Inflammatory macrophage treated with lipopolysaccharide for 4 hours (primary cell): Measurements from ENCODE around the gene C12orf60.
"Not testable (repeated sequence)": the region's sequence is repeated elsewhere in the genome, so short reads cannot be mapped to it uniquely, and the experiment has no call there.

Source experiments
- DNase-seq: peaks from one replicate; pipeline ENCODE4 v3.0.0-alpha.2; 2020

The C12orf60 gene, protein sequence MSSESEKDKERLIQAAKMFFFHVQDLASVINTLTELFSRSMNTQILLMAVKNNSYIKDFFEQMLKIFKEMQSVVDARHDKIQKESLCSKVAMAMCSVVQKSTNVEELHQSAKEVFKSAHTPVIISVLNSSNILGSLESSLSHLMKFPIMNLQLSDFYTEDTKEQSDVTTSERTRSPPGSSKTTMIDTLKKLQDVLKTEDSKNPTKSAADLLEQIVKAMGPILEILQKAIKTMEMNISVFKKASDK

DNA sequence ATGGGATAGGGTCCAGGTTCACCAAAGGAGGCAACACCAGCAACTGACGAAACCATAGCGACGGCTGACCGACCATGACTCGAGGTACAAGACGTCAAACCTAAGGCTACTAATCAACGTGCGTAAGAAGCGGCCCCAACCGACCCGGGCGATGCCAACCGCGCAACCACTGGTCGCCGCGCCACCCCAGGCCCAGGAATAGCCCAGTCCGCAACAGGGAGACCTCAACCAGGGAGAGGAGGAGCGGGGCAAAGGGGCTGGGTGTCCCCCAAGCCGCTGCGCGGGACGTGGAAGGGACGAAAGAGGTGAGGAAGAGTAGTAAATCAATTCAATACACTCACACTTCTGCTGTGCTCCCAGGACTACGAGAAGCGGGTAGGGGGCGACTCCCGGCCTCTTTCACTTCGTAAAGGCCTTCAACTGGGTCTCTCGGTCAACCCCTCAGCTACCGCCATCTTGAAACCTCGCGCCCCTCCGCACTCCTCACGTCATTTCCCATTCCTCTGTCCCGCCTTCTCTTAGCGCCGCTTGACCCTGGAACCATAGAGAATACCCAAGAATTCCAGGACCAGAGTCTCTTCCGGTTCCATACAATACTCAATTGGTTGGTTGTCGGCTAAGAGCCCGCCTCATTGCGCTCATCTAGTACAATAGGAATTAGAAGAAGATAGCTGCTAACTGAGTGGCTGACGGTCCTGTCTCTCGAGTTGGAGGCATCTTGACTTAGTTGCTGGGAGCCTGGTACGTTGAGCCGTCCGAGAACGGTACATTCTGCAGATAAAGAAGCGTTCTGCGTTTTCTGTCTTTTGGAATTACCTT lies at the start of gene C12orf60, which contains the start of gene WBP11:
C12orf60 (plus strand) TSS at position 660 of the 819 bp plus-strand sequence. CDS start 19,266 bp downstream, outside the sequence.
WBP11 (minus strand) TSS at position 468 of the 819 bp plus-strand sequence. CDS start 2,095 bp downstream, outside the sequence.
- peak; percentile 100 for DNase-seq

DNA sequence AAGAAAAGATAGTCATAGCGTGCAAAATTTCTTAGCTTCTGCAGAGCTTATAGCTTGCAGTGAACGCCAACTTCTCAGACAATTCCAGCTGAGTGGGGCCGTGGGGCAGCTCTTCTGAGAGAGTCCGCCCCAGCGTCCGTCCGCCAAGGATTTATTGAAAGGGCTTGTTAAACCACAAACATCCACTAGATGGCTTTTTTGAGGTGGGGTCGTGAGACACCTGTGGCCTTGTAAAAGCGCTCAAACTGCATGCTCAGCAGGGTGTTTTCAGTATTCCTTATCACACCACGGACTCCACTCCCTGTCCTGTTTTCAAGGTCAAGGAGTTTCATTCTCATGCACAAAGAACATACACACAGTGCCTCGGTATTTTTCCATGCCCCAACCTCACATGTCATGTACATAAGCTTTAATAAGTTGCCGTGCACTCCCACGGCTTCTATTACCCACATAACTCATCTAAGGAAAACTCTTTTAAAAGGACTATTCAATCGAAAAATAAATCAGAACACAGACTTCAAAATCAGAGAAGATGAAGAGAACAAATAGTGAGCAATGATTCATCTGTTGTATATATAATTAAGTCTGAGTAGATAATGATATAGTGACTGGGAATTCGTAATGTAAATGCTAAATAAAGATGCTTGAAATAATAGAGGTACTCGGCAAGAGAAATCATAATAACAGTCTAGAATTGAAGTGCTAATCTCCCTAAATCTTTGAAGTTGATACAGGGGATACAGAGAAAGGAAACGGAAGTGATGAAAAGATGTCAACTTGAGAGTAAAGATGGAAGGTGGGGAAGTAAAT lies 46.9 kb upstream of the C12orf60 start:
- no peak for DNase-seq

DNA sequence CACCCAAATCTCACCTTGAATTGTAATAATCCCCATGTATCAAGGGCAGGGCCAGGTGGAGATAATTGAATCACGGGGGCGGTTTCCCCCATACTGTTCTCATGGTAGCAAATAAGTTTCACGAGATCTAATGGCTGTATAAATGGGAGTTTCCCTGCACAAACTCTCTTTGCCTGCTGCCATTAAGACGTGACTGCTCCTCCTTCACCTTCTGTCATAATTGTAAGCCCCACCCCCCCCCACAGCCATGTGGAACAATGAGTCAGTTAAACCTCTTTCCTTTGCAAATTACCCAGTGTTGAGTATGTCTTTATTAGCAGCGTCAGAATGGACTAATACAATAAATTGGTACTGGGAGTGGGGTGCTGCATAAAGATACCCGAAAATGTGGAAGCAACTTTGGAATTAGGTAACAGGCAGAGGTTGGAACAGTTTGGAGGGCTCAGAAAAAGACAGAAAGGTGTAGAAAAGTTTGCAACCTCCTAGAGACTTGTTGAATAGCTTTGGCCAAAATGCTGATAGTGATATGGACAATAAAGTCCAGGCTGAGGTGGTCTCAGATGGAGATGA lies 43.7 kb upstream of the C12orf60 start:
- DNase-seq = not testable (repeated sequence)

DNA sequence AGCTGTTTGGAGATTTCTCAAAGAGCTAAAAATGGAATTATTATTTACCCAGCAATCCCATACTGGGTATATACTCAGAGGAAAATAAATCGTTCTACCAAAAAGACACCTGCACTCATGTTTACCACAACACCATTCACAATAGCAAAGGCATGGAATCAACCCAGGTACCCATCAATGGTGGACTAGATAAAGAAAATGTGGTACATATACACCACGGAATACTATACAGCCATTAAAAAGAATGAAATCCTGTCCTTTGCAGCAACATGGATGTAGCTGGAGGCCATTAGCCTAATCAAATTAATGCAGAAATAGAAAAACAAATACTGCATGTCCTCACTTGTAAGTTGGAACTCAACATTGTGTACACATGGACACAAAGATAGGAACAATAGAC lies 38.1 kb upstream of the C12orf60 start:
- no peak for DNase-seq

DNA sequence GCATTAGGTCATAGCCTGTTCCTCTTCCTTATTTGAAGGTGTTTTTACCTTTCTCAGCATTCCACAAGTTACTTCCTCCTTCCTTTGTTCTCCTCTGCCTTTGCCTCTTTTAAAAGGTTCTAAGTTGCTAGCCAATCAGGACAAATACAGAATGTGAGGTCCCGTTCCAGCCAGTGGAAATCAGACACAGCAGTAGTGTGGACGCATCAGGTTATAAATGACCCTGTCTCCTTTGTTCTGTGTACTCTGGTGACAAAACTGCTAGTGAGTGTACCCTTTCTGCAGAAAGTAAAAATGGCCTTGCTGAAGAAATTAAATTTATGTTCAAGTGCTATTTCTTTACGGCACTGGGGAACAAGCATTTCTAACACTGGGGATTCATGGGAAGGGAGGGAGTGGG lies 37.5 kb upstream of the C12orf60 start:
- DNase-seq = not testable (repeated sequence)

DNA sequence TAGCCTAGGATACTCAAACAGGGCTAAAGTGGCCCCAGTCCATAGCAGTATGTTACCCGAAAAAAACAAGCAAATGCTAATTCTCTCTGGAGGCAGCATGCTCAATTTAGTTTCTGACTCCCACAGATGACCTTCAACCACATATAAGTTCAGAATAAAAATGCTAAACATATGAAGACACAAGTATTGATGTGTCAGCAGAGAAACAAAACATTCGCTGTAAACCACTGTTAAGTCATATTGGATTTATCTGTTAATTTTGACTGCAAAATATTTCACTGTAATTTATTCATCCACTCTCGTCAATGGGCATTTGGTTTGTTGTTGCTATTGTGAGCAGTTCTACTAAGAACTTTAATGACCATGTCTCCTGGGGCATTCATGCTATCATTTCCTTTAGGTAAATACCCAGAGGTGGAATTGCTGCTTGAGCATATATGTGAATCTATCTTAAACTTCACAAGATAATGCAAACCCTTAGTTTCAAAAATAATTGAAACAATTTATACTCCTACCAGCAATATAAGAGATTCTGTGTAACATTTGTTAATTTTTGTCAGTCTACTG lies 36.7 kb upstream of the C12orf60 start:
- no peak for DNase-seq

DNA sequence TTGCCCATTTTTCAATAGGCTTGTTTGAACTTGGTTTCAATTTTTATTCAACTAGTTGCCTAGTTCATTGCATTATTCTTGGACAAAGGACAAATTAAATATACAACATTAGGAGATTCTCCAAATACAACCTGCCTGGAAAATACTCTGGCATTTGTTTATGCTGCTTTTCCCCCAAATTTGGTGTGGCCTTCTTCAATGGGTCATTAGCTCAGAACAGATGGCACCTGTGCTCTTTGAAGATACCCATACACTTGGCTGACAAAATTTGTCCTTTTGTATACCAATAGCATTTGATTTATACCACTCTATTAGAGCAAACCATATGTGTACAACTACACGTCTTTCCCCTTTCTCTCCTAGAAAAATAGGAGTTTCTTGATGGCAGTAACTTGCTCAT lies 35.9 kb upstream of the C12orf60 start:
- DNase-seq = no peak

DNA sequence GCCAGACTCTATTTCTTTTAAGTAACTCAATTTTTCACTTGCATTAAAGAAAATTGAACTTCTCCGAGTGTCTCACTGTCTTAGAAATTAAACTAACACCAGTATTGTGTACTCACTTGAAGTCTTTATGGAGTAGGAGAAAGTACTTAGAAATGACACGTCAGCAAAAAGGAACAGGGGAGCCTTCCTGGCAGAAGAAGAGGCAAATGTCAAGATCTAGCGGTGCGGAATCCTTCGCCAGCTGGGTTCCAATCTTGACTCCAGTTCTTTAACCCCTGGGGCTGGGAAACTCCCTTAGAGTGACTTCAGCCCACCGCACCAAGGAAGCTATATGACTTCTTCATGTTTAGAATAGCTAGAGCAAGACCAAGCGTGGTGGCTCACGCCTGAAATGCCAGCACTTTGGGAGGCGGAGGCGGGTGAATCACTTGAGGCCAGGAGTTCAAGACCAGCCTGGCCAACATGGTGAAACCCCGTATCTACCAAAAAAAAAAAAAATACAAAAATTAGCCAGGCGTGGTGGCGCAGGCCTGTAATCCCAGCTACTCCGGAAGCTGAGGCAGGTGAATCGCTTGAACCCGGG lies 34.6 kb upstream of the C12orf60 start:
- no peak for DNase-seq

DNA sequence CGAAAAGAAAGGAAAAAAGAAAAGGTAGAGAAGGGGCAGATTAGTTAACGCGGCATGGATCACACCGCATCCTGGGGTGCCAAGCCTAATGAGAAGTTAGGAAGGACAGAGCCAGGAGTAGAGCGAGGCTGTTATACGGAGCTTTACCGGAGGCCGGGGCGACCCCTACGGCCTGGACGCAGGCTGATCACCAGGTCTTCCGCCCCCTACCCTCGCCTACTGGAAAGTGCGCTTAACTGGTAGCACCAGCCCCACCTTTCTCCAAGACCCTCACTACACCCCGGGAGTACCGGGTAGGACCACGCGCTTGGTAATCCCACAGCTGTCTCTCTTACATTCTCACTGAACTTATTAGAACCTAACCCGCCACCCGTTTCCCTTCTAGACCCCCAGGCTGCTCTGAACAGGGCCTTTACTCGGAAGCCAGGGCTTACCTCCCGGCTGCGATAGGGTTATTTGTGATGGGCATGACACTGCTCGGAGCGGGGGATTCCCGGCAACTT lies 34.0 kb upstream of the C12orf60 start:
- DNase-seq = no peak

DNA sequence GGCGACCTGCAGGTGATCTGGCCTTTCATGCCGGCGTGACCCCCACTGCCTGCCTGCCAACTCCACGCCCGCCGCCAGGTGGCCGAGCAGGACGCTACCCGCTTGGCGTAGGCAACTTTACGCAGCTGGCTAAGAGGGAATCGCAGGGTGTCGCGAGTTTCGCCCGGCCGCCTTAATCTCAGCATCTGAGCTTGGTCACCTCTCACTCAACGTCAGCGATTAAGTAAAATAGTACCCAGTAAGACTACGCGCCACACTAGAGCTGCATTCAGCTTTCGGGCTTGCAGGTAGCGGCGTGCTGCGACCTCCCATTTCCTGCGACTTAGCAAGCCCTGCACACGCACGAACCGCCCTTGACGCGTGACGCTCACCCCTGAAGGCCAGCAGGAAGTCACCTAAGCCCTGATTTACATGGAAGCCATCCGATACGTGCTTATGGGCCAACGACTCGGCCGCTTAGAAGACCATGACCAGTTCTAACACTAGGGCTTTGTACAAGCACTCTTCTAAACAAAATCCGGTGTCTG lies 33.4 kb upstream of the C12orf60 start:
- DNase-seq = peak; percentile 79

DNA sequence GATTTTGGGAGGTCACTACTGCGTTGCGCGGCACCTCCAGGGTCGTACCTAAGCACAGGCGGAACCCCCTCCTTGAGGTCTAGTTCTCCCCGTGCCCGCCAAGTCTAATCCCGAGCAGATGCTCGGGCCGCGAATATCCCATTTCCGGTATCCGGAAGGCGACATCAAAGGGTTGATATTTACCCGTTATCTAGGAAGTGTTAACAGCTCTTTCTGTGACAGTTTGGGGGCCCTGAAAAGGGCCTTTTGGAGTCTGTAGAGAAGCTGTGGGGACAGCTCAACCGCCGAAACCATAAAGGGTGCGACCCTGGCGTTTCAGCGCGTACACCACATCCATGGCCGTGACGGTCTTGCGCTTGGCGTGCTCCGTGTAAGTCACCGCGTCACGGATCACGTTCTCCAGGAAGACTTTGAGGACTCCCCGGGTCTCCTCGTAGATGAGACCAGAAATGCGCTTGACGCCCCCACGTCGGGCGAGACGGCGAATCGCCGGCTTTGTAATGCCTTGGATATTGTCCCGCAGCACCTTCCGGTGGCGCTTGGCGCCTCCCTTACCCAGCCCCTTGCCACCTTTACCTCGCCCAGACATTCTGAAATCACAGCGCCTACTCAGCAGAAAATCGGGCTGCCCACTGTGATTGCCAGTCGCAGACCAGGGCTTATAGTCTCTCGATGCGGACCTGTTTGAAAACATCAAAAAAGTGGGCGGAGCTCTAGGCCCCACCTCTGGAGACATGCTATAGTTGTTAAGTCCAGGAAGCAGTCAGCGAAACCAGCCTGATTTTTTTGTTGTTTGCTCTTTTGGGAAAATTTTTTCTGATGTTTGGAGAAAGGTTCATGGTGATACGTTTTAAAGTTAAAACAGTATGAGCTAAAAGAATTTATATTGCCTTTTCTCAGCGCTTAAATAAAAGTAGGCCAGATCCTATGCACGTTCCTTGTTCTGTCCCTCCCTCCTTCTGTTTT lies 32.7 kb upstream of the C12orf60 start:
- DNase-seq = peak; percentile 91

DNA sequence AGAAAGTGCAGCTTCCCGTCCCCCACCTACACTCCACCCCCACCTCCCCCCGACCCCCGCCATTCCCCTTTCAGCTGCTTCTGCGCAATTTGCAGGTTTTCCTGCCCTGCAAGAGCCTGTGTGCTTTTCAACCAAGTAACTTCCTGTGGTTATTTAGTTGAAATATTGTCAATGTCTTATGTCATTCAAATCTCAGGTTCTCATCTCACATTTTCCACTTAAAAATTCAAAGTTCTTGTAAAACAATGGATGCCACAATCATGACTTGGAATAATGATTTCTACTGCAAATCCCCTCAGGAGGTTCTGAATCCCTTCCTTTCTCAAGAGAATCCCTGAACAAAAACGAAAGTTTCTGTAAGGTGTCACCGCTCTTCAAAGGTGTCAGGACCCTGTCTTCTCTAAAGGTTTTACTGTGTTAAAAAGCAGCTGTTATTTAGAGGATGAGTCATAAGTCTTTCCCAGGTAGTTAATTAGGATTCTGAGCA lies 31.8 kb upstream of the C12orf60 start:
- peak; percentile 21 for DNase-seq

DNA sequence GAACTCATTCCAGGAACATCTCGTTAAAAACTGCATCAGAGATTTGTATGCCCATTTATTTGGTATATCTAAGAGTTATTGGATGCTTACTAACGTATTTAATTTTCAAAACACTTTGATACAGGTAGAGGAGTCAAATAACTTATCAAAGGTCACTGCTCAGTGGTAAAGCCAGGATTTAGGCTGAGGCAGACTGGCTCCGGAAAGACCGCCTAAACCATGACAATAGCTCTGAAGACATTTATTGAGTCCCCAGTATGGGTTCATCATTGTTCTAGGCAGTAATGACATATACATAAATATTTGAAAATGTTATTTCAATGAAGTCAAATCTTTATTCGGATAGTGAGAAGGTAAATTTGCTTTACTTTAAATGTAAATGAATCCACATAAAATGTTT lies 30.5 kb upstream of the C12orf60 start:
- no peak for DNase-seq

DNA sequence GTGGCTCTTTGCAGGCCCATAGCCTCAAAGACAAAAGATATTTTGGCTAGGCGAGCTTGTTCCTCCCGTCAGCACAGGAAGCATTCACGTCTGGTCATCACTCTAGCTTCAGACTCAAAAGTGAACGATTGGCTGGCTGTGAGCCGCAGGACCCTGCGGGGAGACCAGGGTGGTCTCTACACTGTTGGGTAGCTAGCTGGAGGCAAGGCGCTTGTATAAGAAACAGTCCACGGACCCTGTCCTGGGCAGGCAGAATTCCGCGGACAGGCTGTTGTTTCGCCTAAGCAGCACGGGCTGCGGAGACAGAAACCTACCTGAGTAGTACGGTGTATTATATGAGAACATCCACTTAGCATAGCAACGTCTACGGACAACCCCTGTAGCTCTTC lies 29.8 kb upstream of the C12orf60 start:
- DNase-seq = no peak

DNA sequence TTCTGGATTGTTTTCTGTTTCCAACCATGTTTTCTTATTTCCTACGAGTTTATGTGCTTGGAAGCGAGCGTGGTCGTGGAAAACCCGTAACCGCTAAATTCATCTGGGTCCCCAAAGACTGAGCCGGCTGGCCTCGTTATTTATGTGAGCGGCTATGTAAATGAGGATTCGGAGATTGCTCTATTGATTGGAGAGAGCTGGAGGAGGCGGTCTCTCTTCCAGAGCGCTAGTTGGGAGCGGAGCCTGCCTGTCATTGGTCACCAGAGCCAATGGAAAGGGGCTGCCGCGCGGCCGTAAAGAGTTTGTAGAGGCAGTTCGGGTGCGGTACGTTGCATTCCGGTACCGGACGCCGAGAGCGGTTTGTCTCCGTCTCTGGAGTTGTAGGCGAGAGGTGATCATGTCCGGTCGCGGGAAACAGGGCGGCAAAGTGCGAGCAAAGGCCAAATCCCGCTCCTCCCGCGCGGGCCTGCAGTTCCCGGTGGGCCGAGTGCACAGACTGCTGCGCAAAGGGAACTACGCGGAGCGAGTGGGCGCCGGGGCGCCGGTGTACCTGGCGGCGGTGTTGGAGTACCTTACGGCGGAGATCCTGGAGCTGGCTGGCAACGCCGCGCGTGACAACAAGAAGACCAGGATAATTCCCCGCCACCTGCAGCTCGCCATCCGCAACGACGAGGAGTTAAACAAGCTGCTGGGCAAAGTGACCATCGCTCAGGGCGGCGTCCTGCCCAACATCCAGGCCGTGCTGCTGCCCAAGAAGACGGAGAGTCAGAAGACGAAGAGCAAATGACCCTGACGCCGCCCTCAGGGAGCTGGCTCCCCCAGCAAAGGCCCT lies 29.2 kb upstream of the C12orf60 start:
- peak; percentile 95 for DNase-seq

DNA sequence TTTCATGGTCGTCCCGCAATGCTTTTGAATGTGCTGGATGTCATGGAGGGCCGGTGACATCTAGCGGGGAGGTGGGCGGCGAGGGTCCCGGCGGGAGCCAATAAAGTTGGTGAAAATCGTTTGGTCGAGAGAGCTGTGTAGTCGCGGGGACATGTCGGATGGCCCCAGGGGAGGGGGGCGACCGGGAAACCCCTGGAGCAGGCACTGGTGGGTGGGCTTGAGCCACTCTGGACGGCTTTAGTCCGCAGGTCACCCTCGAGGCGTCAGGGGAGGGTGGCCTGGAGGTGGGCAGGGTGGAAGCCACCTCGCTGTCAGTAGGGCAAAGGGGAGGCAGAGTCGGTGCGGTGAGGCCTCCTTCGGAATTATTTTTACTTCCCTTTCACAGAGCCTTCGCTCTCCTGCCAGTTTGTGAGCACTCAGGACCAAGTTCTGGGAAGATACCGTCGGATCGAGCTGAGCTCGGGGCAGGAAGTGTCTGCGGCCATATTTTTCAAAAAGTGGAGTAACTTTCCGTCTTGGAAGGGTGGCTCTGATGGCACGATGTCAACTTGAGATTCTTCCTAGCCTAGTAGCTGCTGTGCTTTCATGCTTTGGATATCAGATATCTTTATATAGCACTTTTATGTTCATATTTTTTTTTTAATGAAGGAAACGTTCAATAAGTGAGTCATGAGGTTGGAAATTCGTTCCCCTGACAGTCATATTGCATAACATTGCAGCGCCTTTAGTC lies 28.4 kb upstream of the C12orf60 start:
- DNase-seq = peak; percentile 61

DNA sequence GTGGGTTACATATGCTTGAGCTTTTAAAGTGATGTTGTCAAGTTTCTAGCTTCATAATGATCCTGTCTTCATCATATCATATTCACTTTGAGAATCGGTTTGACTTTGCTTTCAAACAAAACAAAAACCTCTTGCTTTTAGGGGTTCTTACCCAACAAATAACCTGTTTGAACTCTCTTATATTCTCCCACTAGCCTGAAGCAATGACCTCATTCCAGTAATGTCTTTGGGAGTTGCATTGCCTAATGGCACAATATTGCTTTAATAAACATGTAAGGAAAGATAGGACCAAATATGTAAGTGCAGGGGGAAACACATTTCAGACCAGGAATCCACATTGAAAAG lies 27.9 kb upstream of the C12orf60 start:
- peak; percentile 44 for DNase-seq

DNA sequence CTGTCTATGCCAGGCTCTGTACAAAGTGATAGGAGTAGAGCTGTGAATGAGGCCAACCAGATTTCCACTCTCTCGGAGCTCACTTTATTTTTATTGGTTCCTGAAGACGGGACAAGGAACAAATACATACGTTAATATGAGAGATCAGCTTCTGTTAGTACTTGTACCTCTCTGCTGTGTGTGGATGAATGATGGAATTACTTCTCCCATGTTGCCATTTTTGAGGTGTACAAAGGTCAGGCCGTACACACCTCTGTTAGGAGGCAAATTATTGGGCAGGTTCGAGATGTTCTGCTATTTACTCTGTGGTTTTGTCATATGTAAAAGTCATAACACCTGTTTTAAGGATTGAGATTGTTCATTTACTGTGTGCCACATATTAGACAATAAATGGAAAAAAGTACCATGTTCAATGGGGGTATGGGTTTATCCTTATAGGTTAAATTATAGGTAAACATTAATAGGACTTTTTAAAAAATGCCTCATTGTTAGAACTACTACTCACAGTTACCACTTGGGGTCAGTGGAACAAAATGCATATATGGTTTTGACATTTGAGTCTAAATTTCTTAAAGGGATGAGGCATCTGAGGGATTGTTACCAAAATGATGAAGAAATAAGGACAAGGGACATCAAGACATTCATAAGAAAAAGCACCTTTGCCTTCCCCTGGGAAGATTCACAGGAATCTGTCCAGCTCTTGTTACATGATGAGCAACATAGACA lies 27.1 kb upstream of the C12orf60 start:
- peak; percentile 10 for DNase-seq
